ENCODE measurements around the gene NCK2. TPM values are rescaled to one million over a fixed set of nuclear protein-coding genes. Genes with fewer than 3 reads are reported as not detected.
A peak's percentile ranks its signal among the peaks of the same experiment; 100 is the strongest.

The NCK2 gene
- total RNA-seq, 3 donors from 2014 or later = 52.2 to 66.4 (median 57.6) TPM

GRCh38 chr2:105883911-105884694, 139.4 kb downstream of the NCK2 start:
- DNase-seq (no peak), ATAC-seq (no peak)
- intact Hi-C loops (cut with DNase I, micrococcal nuclease) = no loop called here
- H3K36me3 ChIP-seq (ENCODE audit: low read depth) = no peaks in the 10 kb centered on the region
- TF ChIP-seq, protein P1, sequence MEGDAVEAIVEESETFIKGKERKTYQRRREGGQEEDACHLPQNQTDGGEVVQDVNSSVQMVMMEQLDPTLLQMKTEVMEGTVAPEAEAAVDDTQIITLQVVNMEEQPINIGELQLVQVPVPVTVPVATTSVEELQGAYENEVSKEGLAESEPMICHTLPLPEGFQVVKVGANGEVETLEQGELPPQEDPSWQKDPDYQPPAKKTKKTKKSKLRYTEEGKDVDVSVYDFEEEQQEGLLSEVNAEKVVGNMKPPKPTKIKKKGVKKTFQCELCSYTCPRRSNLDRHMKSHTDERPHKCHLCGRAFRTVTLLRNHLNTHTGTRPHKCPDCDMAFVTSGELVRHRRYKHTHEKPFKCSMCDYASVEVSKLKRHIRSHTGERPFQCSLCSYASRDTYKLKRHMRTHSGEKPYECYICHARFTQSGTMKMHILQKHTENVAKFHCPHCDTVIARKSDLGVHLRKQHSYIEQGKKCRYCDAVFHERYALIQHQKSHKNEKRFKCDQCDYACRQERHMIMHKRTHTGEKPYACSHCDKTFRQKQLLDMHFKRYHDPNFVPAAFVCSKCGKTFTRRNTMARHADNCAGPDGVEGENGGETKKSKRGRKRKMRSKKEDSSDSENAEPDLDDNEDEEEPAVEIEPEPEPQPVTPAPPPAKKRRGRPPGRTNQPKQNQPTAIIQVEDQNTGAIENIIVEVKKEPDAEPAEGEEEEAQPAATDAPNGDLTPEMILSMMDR (IDR thresholded peaks at IDR 0.05) = no peak
- H3K4me1 ChIP-seq (ENCODE audit: low read depth) = peaks cover 3% of the 10 kb centered on the region
- H3K9me3 ChIP-seq = peaks cover 5% of the 10 kb centered on the region
- H3K4me3 ChIP-seq = no peak overlapping the region

DNA sequence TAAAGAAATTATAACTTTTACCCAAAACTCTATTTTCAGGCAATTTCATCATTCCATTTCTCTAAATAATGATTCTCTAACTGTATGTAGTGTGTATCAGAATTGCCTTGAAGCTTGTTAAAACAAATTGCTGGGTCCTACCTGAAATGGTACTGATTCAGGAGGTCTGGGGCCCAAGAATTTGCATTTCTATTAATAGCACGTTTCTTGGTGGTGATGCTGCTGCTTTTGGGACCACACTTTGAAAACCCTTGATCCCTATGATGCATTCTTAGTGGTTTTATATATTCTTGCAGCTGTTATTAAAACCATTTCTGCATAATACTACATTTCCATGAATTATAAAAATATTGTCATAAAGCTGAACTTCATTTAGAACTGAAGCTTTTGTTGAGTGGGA, 140.7 kb downstream of the NCK2 start:
- ATAC-seq = no peak
- no peaks in the 10 kb centered on the region for H3K36me3 ChIP-seq (ENCODE audit: low read depth)
- intact Hi-C loops (cut with DNase I, micrococcal nuclease) = no loop called here
- peaks cover 3% of the 10 kb centered on the region for H3K4me1 ChIP-seq (ENCODE audit: low read depth)
- no peak for DNase-seq
- H3K4me3 ChIP-seq = no peak overlapping the region
- H3K9me3 ChIP-seq = peaks cover 5% of the 10 kb centered on the region
- TF ChIP-seq, protein P1 (IDR thresholded peaks at IDR 0.05) = no peak

- TF ChIP-seq, protein P1 (IDR thresholded peaks at IDR 0.05) = no peak
- intact Hi-C loops (cut with DNase I, micrococcal nuclease) = no loop called here
- H3K4me3 ChIP-seq = no peak overlapping the region
- ATAC-seq (no peak), DNase-seq (no peak)
- no peaks in the 10 kb centered on the region for H3K36me3 ChIP-seq (ENCODE audit: low read depth)
- peaks cover 5% of the 10 kb centered on the region for H3K9me3 ChIP-seq
- peaks cover 3% of the 10 kb centered on the region for H3K4me1 ChIP-seq (ENCODE audit: low read depth)
Measured at GRCh38 chr2:105886029-105886454, 141.3 kb downstream of the NCK2 start.

- no peak overlapping the region for H3K4me3 ChIP-seq
- ATAC-seq (peak; percentile 54), DNase-seq (no peak)
- intact Hi-C loops (cut with DNase I, micrococcal nuclease) = no loop called here
- H3K36me3 ChIP-seq (ENCODE audit: low read depth) = no peaks in the 10 kb centered on the region
- peaks cover 5% of the 10 kb centered on the region for H3K9me3 ChIP-seq
- peaks cover 3% of the 10 kb centered on the region for H3K4me1 ChIP-seq (ENCODE audit: low read depth)
- TF ChIP-seq, protein P1 (IDR thresholded peaks at IDR 0.05) = no peak
Measured at GRCh38 chr2:105886687-105887086, 142.0 kb downstream of the NCK2 start.

- intact Hi-C loops (cut with DNase I, micrococcal nuclease) = no loop called here
- Histone ChIP-seq H3K9me3 (peaks cover 5% of the 10 kb centered on the region), H3K4me1 (ENCODE audit: low read depth) (peaks cover 3% of the 10 kb centered on the region), H3K4me3 (no peak overlapping the region), H3K36me3 (ENCODE audit: low read depth) (no peaks in the 10 kb centered on the region)
- TF ChIP-seq, protein P1 (IDR thresholded peaks at IDR 0.05) = no peak
- ATAC-seq = no peak
- no peak for DNase-seq
Measured at GRCh38 chr2:105887256-105887655, 142.5 kb downstream of the NCK2 start.
